GM18511 (cell line): ENCODE measurements around the gene RAB31.

Experiments
- ATAC-seq: cut with Tn5 transposase; IDR thresholded peaks from one replicate; pipeline ENCODE4 v1.9.1; 2021; ENCODE audit warnings: mild to moderate bottlenecking, moderate library complexity; ENCODE audit not compliant: unreplicated experiment

RAB31 gene

GRCh38 chr18:9787712-9788111, 79.6 kb downstream of the RAB31 start:
- ATAC-seq, result no peak

GRCh38 chr18:9788140-9788539, 80.0 kb downstream of the RAB31 start:
- no peak for ATAC-seq

GRCh38 chr18:9788860-9789259, 80.8 kb downstream of the RAB31 start:
- no peak for ATAC-seq

- no peak for ATAC-seq
Observed at GRCh38 chr18:9790261-9790660, 82.2 kb downstream of the RAB31 start.

GRCh38 chr18:9791991-9792390, 83.9 kb downstream of the RAB31 start:
- ATAC-seq, result no peak

GRCh38 chr18:9792565-9793245, 84.6 kb downstream of the RAB31 start:
- ATAC-seq, result no peak

GRCh38 chr18:9796011-9796410, 87.9 kb downstream of the RAB31 start:
- ATAC-seq, result no peak

GRCh38 chr18:9796935-9797549, 88.9 kb downstream of the RAB31 start:
- no peak for ATAC-seq

GRCh38 chr18:9802175-9803062, 94.3 kb downstream of the RAB31 start:
- ATAC-seq, result no peak

GRCh38 chr18:9803063-9803697, 95.1 kb downstream of the RAB31 start:
- ATAC-seq, result no peak

GRCh38 chr18:9803698-9804516, 95.8 kb downstream of the RAB31 start:
- ATAC-seq, result no peak

- ATAC-seq, result no peak
Observed at GRCh38 chr18:9804517-9805104, 96.5 kb downstream of the RAB31 start.

- ATAC-seq, result no peak
Observed at GRCh38 chr18:9806905-9807304, 98.8 kb downstream of the RAB31 start.

GRCh38 chr18:9808295-9809241, 100.5 kb downstream of the RAB31 start:
- ATAC-seq, result no peak

- no peak for ATAC-seq
Observed at GRCh38 chr18:9809697-9810096, 101.6 kb downstream of the RAB31 start.

- no peak for ATAC-seq
Observed at GRCh38 chr18:9810299-9810698, 102.2 kb downstream of the RAB31 start.

- ATAC-seq, result no peak
Observed at GRCh38 chr18:9810994-9811705, 103.0 kb downstream of the RAB31 start.

- ATAC-seq, result no peak
Observed at GRCh38 chr18:9811978-9812377, 103.9 kb downstream of the RAB31 start.
